Stomach (tissue), 9 donors: ENCODE data around the gene NCEH1. TPM values are rescaled to one million over a fixed set of nuclear protein-coding genes. Genes with fewer than 3 reads are reported as not detected.

Experiments used
- DNase-seq, 2 donors: peaks; one replicate each; pipeline versions ENCODE4 v3.0.0 to v3.0.0-alpha.2; 2013 to 2019
- H3K27ac ChIP-seq, 5 donors: fragments of 200-600 bp in 4 of 5; sonication (generic) in 4 of 5; one replicate each; pipeline ENCODE4 v1.5.1; 2013 to 2019; ENCODE audit warnings: mild to moderate bottlenecking in 1 of 5, moderate library complexity in 1 of 5
- H3K27me3 ChIP-seq, 3 donors: fragments of 200-600 bp; sonication (generic); one replicate each; pipeline ENCODE4 v1.5.1; 2017 to 2019; ENCODE audit warnings: mixed run types in 1 of 3
- H3K36me3 ChIP-seq, 4 donors: fragments of 200-600 bp; sonication (generic); 1 replicate in 3 of 4; 2 replicates in 1 of 4; pipeline ENCODE4 v1.5.1; 2016 to 2019
- H3K4me1 ChIP-seq, 4 donors: fragments of 200-600 bp; sonication (generic); one replicate each; pipeline ENCODE4 v1.5.1; 2016 to 2019
- H3K4me3 ChIP-seq, 4 donors: fragments of 200-600 bp; sonication (generic) in 3 of 4; one replicate each; pipeline ENCODE4 v1.5.1; 2016 to 2019; ENCODE audit warnings: mild to moderate bottlenecking in 1 of 4
- H3K9me3 ChIP-seq, 4 donors: fragments of 200-600 bp; sonication (generic); one replicate each; pipeline ENCODE4 v1.5.1; 2016 to 2019
- CTCF ChIP-seq, 7 experiments: fragments of 450-650 bp in 4 of 7; fragments of 200-600 bp in 3 of 7; sonication (generic) in 3 of 7; IDR thresholded peaks; one replicate each; pipeline ENCODE4 v1.5.1; 2016 to 2019; ENCODE audit warnings: antibody characterized with exemption in 7 of 7, control low read depth in 2 of 7, mild to moderate bottlenecking in 1 of 7
- EP300 ChIP-seq: sonication (generic); formaldehyde crosslinking; IDR thresholded peaks from one replicate; pipeline ENCODE4 v1.6.1; 2017; ENCODE audit warnings: antibody characterized with exemption
- POLR2A ChIP-seq, 4 donors: fragments of 450-650 bp; IDR thresholded peaks; one replicate each; pipeline ENCODE4 v1.6.1; 2016; ENCODE audit warnings: antibody characterized with exemption in 4 of 4, control low read depth in 2 of 4, mild to moderate bottlenecking in 1 of 4, moderate library complexity in 1 of 4
- POLR2AphosphoS5 ChIP-seq, 3 donors: sonication (generic); formaldehyde crosslinking; IDR thresholded peaks; one replicate each; pipeline ENCODE4 v1.6.1; 2016; ENCODE audit warnings: antibody characterized with exemption in 3 of 3
- WGBS, 5 donors: extraction: QIAGEN DNeasy Blood & Tissue Kit in 3 of 5; methylation state at CpG; one replicate each; pipeline versions ENCODE4 v1.1.5 to v1.1.7; 2013 to 2018; 5-methylcytosine and 5-hydroxymethylcytosine counted together
- intact Hi-C: fragments of 100-400 bp; cut with DNase I; formaldehyde crosslinking; loops from one replicate; pipeline ENCODE4 v1.15.1; 2023; ENCODE audit warnings: low total_unique reads
- polyA plus RNA-seq, 3 donors: library from polyadenylated mRNA; stranded (reverse); fragments of 200-250 nt; gene quantifications; one replicate each; pipeline ENCODE4 v1.2.3, GENCODE V29; 2013
- total RNA-seq, 5 donors: library from RNA; depleted of rRNA; stranded (reverse); fragments of >200 nt; gene quantifications; one replicate each; pipeline versions ENCODE4 v1.1.0 to v1.2.3, GENCODE V29; 2014 to 2016
- donor health status: healthy with polysubstance abuse.
- donor health status: Bipolar disorder and iron deficiency.
- donor health status: healthy.

NCEH1 gene
- total and polyA plus RNA-seq, 8 donors, result 1.2 to 19.9 (median 7.0) TPM

- Histone ChIP-seq H3K27me3 (no peaks in the 10 kb centered on the region), H3K36me3 (no peaks in the 10 kb centered on the region), H3K9me3 (no peaks in the 10 kb centered on the region), H3K4me3 (no peak overlapping the region), H3K4me1 (peaks cover 0 to 9% (median 4%) of the 10 kb centered on the region in 4 donors), H3K27ac (no peak overlapping the region)
- no peak for TF ChIP-seq POLR2AphosphoS5 (IDR thresholded peaks at IDR 0.05)
- TF ChIP-seq POLR2A (IDR thresholded peaks at IDR 0.05), result no peak
- no peak for TF ChIP-seq EP300
- TF ChIP-seq CTCF (IDR thresholded peaks at IDR 0.05), result no peak
- 90 to 94% (median 94%) methylated on average over 5 of the region's 5 CpGs for WGBS, 5 donors
- no peak for DNase-seq
- intact Hi-C loops, result no loop called here
Measured at GRCh38 chr3:172655388-172655787, 55.5 kb downstream of the NCEH1 start.

GRCh38 chr3:172654470-172654869 is 56.4 kb downstream of the NCEH1 start:
- no peak for TF ChIP-seq POLR2AphosphoS5 (IDR thresholded peaks at IDR 0.05)
- TF ChIP-seq EP300, result no peak
- TF ChIP-seq POLR2A (IDR thresholded peaks at IDR 0.05), result no peak
- TF ChIP-seq CTCF (IDR thresholded peaks at IDR 0.05), result no peak
- Histone ChIP-seq H3K9me3 (no peaks in the 10 kb centered on the region), H3K27me3 (no peaks in the 10 kb centered on the region), H3K27ac (no peak overlapping the region), H3K4me1 (peaks cover 0 to 9% (median 4%) of the 10 kb centered on the region in 4 donors), H3K4me3 (no peak overlapping the region), H3K36me3 (no peaks in the 10 kb centered on the region)
- 82 to 97% (median 92%) methylated on average over 5 of the region's 5 CpGs for WGBS, 5 donors
- intact Hi-C loops, result no loop called here
- no peak for DNase-seq

- Histone ChIP-seq H3K27me3 (no peaks in the 10 kb centered on the region), H3K27ac (no peak overlapping the region), H3K36me3 (no peaks in the 10 kb centered on the region), H3K9me3 (no peaks in the 10 kb centered on the region), H3K4me3 (no peak overlapping the region), H3K4me1 (peaks cover 0 to 9% (median 3%) of the 10 kb centered on the region in 4 donors)
- 53 to 70% (median 58%) methylated on average over 2 of the region's 2 CpGs for WGBS, 5 donors
- DNase-seq, result no peak
- no peak for TF ChIP-seq EP300
- TF ChIP-seq CTCF (IDR thresholded peaks at IDR 0.05), result no peak
- no peak for TF ChIP-seq POLR2A (IDR thresholded peaks at IDR 0.05)
- no peak for TF ChIP-seq POLR2AphosphoS5 (IDR thresholded peaks at IDR 0.05)
- intact Hi-C loops, result no loop called here
Measured at GRCh38 chr3:172653004-172653572, 57.8 kb downstream of the NCEH1 start.

- H3K27me3 ChIP-seq, result no peaks in the 10 kb centered on the region
Measured at GRCh38 chr3:172651936-172652625, 58.8 kb downstream of the NCEH1 start.

More at GRCh38 chr3:172651936-172652625, 58.8 kb downstream of the NCEH1 start:
- peaks cover 0 to 17% (median 4%) of the 10 kb centered on the region in 4 donors for H3K4me1 ChIP-seq
- intact Hi-C loops, result no loop called here
- no peaks in the 10 kb centered on the region for H3K9me3 ChIP-seq
- no peak for DNase-seq
- no peaks in the 10 kb centered on the region for H3K36me3 ChIP-seq
- 0 to 39% (median 0%) methylated on average over 1 of the region's 1 CpG for WGBS, 5 donors
- H3K4me3 ChIP-seq, result no peak overlapping the region
- no peak for TF ChIP-seq POLR2AphosphoS5 (IDR thresholded peaks at IDR 0.05)
- TF ChIP-seq CTCF (IDR thresholded peaks at IDR 0.05), result no peak
- TF ChIP-seq POLR2A (IDR thresholded peaks at IDR 0.05), result no peak
- no peak for TF ChIP-seq EP300
- H3K27ac ChIP-seq, result no peak overlapping the region
